Panc1 (cell line): ENCODE results near the gene MTA1. TPM values are rescaled to one million over a fixed set of nuclear protein-coding genes. Genes with fewer than 3 reads are reported as not detected.

Experiments
- ATAC-seq: fragments of 200-7000 bp; cut with Tn5 transposase; 2 replicates; pipeline ENCODE4 v1.9.1; 2020; ENCODE audit warnings: mild to moderate bottlenecking, moderate library complexity
- BruUV-seq: library from RNA; stranded (reverse); fragments of 400-500 nt; replicated peaks from 2 replicates; lab custom pipeline; 2021; lab: Mats Ljungman, UMichigan
- CTCF ChIA-PET: fragments of 300-600 bp; sonication (Branson Sonifier 250); formaldehyde crosslinking; loops from one replicate; lab custom pipeline; 2022; ENCODE audit warnings: antibody characterized with exemption; lab: Charles Lee
- POLR2A ChIA-PET: fragments of 300-600 bp; sonication (Branson Sonifier 250); formaldehyde crosslinking; loops from one replicate; lab custom pipeline; 2022; ENCODE audit warnings: antibody characterized with exemption; lab: Charles Lee
- DNase-seq: peaks from one replicate; pipeline ENCODE4 v3.0.0-alpha.2; 2010; ENCODE audit warnings: low read depth, low spot score
- H3K27ac ChIP-seq: 2 replicates; pipeline ENCODE4 v1.5.1; 2011; ENCODE audit warnings: mild to moderate bottlenecking, low read length, inconsistent platforms
- H3K27me3 ChIP-seq: fragments of 200-500 bp; sonication (Bioruptor generic); 2 replicates; pipeline ENCODE4 v1.6.0; 2014; ENCODE audit warnings: low read length, inconsistent platforms; ENCODE audit not compliant: control insufficient read depth, insufficient read depth
- H3K36me3 ChIP-seq: fragments of 200-500 bp; sonication (Bioruptor generic); 2 replicates; pipeline ENCODE4 v1.5.1; 2014; ENCODE audit warnings: inconsistent platforms, mild to moderate bottlenecking, low read length, moderate library complexity; ENCODE audit not compliant: control insufficient read depth, insufficient read depth
- H3K4me1 ChIP-seq: 2 replicates; pipeline ENCODE4 v1.5.1; 2011; ENCODE audit warnings: inconsistent platforms, mild to moderate bottlenecking, low read length, moderate library complexity; ENCODE audit not compliant: control insufficient read depth, insufficient read depth
- H3K4me3 ChIP-seq, 2 experiments: 2 replicates each; pipeline ENCODE4 v1.5.1; 2011 to 2012; ENCODE audit warnings: low read depth in 2 of 2, low read length in 2 of 2, mild to moderate bottlenecking in 2 of 2, inconsistent platforms in 1 of 2, moderate library complexity in 1 of 2
- H3K9me3 ChIP-seq: fragments of 200-500 bp; sonication (Bioruptor generic); 2 replicates; pipeline ENCODE4 v1.5.1; 2014; ENCODE audit warnings: low read depth, mild to moderate bottlenecking, inconsistent platforms, low read length, moderate library complexity; ENCODE audit not compliant: control insufficient read depth, insufficient read depth
- CTCF ChIP-seq: fragments of 450-650 bp; IDR thresholded peaks from 2 replicates; pipeline ENCODE4 v1.5.1; 2017; ENCODE audit warnings: mild to moderate bottlenecking
- POLR2AphosphoS5 ChIP-seq: IDR thresholded peaks from 2 replicates; pipeline ENCODE4 v1.6.1; 2012; ENCODE audit warnings: mild to moderate bottlenecking, low read depth, low read length, moderate library complexity
- REST ChIP-seq, 2 experiments: IDR thresholded peaks; 2 replicates each; pipeline ENCODE4 v1.6.1; 2011 to 2012; ENCODE audit warnings: low read depth in 2 of 2, control low read depth in 1 of 2, low read length in 1 of 2, mild to moderate bottlenecking in 1 of 2, moderate library complexity in 1 of 2; ENCODE audit not compliant: insufficient read depth in 1 of 2
- SIN3A ChIP-seq: IDR thresholded peaks from 2 replicates; pipeline ENCODE4 v1.6.1; 2012; ENCODE audit warnings: low read depth, mild to moderate bottlenecking, low read length, moderate library complexity, borderline replicate concordance; ENCODE audit not compliant: insufficient read depth
- TCF7L2 ChIP-seq: IDR thresholded peaks from 2 replicates; pipeline ENCODE4 v1.6.1; 2011; ENCODE audit warnings: mild to moderate bottlenecking, low read depth, low read length, inconsistent platforms
- in situ Hi-C: cut with HindIII; loops from 2 replicates; pipeline ENCODE4 v1.10.0; 2016; ENCODE audit warnings: low sequenced_read_pairs, low pct_unique_long_range_greater_than_20kb
- intact Hi-C: fragments of 100-400 bp; cut with micrococcal nuclease; formaldehyde crosslinking; loops from one replicate; pipeline ENCODE4 v1.10.0; 2022; ENCODE audit not compliant: unreplicated experiment
- total RNA-seq: library from RNA; stranded (reverse); gene quantifications from one replicate; pipeline ENCODE4 v1.2.1, GENCODE V29; 2021; ENCODE audit not compliant: unreplicated experiment

MTA1 gene
- total RNA-seq, 1 experiment from 2014 or later = 105 TPM

- POLR2A ChIA-PET = interaction anchor here (0.6 kb wide), 1 partner anchor 102 kb away, joined by 3 read pairs; the partner anchor contains the start of gene PACS2
- CTCF ChIA-PET = no interaction called here
- intact Hi-C loops = no loop called here
- in situ Hi-C loops = no loop called here
- Histone ChIP-seq H3K4me3 (no peak overlapping the region), H3K9me3 (no peaks in the 10 kb centered on the region), H3K27ac (no peak overlapping the region), H3K36me3 (peaks cover 5% of the 10 kb centered on the region; the same call in 1 of the 2 replicates), H3K4me1 (peaks cover 15% of the 10 kb centered on the region), H3K27me3 (no peaks in the 10 kb centered on the region)
- BruUV-seq = TSS peak; percentile 85
- no peak for ATAC-seq
- TF ChIP-seq CTCF (no peak), POLR2AphosphoS5 (no peak), REST (IDR thresholded peaks at IDR 0.05; ENCODE audit: insufficient read depth in 1 of 2, low read depth in 2 of 2, low read length in 1 of 2) (no peak), SIN3A (no peak), TCF7L2 (no peak)
- DNase-seq = no peak
Measured at GRCh38 chr14:105416671-105417070, 3.0 kb upstream of the MTA1 start.

- H3K27ac ChIP-seq = no peak overlapping the region
- DNase-seq = no peak
- no peak for TF ChIP-seq POLR2AphosphoS5
- TF ChIP-seq REST (IDR thresholded peaks at IDR 0.05; ENCODE audit: insufficient read depth in 1 of 2, low read depth in 2 of 2, low read length in 1 of 2) = no peak
- no peak for TF ChIP-seq SIN3A
- no peak for TF ChIP-seq TCF7L2
- no peak for TF ChIP-seq CTCF
- no peak overlapping the region for H3K4me3 ChIP-seq
- no peaks in the 10 kb centered on the region for H3K9me3 ChIP-seq
- POLR2A ChIA-PET = no interaction called here
- ATAC-seq = no peak
- H3K4me1 ChIP-seq = peaks cover 19% of the 10 kb centered on the region
- in situ Hi-C loops (no loop called here), intact Hi-C loops (no loop called here)
- no TSS peak for BruUV-seq
- CTCF ChIA-PET = no interaction called here
- H3K27me3 ChIP-seq = no peaks in the 10 kb centered on the region
- H3K36me3 ChIP-seq = peaks cover 5% of the 10 kb centered on the region; the same call in 1 of the 2 replicates
Measured at GRCh38 chr14:105417690-105418121, 1.9 kb upstream of the MTA1 start.
